Body of pancreas (tissue), 4 donors: ENCODE measurements around the gene JAML. TPM values are rescaled to one million over a fixed set of nuclear protein-coding genes. Genes with fewer than 3 reads are reported as not detected.
"Not testable (repeated sequence)": the region's sequence is repeated elsewhere in the genome, so short reads cannot be mapped to it uniquely, and the experiment has no call there.

Source experiments
- ATAC-seq: fragments of 150-250 bp; one replicate; pipeline ENCODE4 v1.9.1; 2016
- DNase-seq, 4 donors: peaks; one replicate each; pipeline ENCODE4 v3.0.0-alpha.2; 2019
- H3K27ac ChIP-seq, 4 donors: fragments of 200-600 bp; sonication (generic); 1 replicate in 3 of 4; 2 replicates in 1 of 4; pipeline versions ENCODE4 v1.5.1 to v1.6.1; 2016 to 2019; ENCODE audit warnings: mild to moderate bottlenecking in 1 of 4, mixed read lengths in 1 of 4, moderate library complexity in 1 of 4
- H3K27me3 ChIP-seq, 2 donors: fragments of 200-600 bp; sonication (generic); one replicate each; pipeline ENCODE4 v1.6.0; 2016; ENCODE audit warnings: mild to moderate bottlenecking in 1 of 2
- H3K36me3 ChIP-seq, 2 donors: fragments of 200-600 bp; sonication (generic); replicated peaks in 1 of 2; 2 replicates each; pipeline ENCODE4 v1.5.1; 2016; ENCODE audit warnings: low read depth in 2 of 2; ENCODE audit not compliant: insufficient read depth in 1 of 2
- H3K4me1 ChIP-seq: fragments of 200-600 bp; sonication (generic); one replicate; pipeline ENCODE4 v1.6.0; 2016
- H3K4me3 ChIP-seq, 2 donors: fragments of 200-600 bp; sonication (generic); 1 replicate in 1 of 2; 2 replicates in 1 of 2; pipeline ENCODE4 v1.5.1; 2016 to 2019
- H3K9me3 ChIP-seq, 3 donors: fragments of 200-600 bp; sonication (generic); 1 replicate in 2 of 3; 2 replicates in 1 of 3; pipeline ENCODE4 v1.5.1; 2016
- POLR2A ChIP-seq, 3 donors: fragments of 450-650 bp; IDR thresholded peaks; one replicate each; pipeline ENCODE4 v1.6.1; 2016; ENCODE audit warnings: antibody characterized with exemption in 3 of 3, mild to moderate bottlenecking in 2 of 3
- WGBS, 2 donors: methylation state at CpG; one replicate each; pipeline ENCODE4 v1.1.5; 2017; 5-methylcytosine and 5-hydroxymethylcytosine counted together
- intact Hi-C: fragments of 100-400 bp; cut with DNase I; formaldehyde crosslinking; loops from one replicate; pipeline ENCODE4 v1.15.1; 2023
- total RNA-seq, 2 donors: library from RNA; depleted of rRNA; stranded (reverse); fragments of >200 nt; gene quantifications; one replicate each; pipeline ENCODE4 v1.1.0, GENCODE V29; 2016
- TF ChIP-seq, protein P1 (sequence below), 7 experiments: fragments of 450-650 bp in 4 of 7; fragments of 200-600 bp in 3 of 7; sonication (generic) in 3 of 7; IDR thresholded peaks; one replicate each; pipeline ENCODE4 v1.5.1; 2016 to 2019; ENCODE audit warnings: antibody characterized with exemption in 7 of 7

JAML gene
- total RNA-seq, 2 donors from 2014 or later = 0.99 to 4.9 TPM

DNA sequence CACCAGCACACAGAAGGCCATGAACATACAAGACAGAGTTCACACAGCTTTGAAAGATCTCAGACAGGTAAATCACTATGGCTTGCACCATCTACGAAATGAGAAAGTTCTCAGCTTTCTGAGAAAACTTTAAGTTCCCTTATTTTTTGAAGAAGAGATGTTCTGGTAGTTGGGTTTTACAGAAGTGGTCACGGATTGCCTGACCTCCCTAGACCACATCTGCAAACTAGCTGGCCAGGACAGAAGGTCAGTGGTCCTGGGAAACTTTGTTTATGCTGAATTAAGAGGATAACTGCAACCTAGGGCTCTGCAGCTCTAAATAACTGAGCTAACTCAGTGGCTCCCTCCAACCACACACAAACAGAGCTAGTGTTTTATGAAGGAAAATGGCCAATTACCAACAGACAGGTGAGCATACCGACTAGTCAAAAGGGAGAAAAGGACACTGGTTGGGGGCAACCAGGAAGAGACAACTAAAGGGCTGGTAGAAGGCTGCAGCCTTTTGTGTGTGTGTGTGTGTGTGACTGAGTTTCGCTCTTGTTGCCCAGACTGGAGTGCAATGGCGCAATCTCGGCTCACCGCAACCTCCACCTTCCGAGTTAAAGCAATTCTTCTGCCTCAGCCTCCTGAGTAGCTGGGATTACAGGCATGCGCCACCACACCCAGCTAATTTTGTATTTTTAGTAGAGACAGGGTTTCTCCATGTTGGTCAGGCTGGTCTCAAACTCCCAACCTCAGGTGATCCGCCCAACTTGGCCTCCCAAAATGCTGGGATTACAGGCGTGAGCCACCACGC lies 39.8 kb downstream of the JAML start:
- intact Hi-C loops = no loop called here
- H3K27ac ChIP-seq = no peak overlapping the region
- no peak for ATAC-seq

DNA sequence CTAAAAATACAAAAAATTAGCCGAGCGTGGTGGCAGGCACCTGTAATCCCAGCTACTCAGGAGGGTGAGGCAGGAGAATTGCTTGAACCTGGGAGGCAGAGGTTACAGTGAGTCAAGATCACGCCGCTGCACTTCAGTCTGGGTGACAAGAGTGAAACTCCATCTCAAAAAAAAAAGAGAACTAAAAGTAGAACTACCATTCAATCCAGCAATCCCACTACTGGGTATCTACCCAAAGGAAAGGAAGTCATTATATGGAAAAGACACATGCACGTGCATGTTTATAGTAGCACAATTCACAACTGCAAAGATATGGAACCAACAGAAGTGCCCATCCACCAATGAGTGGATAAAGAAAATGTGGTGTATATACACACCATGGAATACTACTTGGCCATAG lies 41.1 kb downstream of the JAML start:
- H3K36me3 ChIP-seq, H3K4me3 ChIP-seq, H3K27ac ChIP-seq, ATAC-seq, H3K9me3 ChIP-seq, H3K4me1 ChIP-seq, intact Hi-C loops, H3K27me3 ChIP-seq, DNase-seq: not testable (repeated sequence)
- WGBS, 2 donors = 82 to 96% methylated on average over 5 of the region's 5 CpGs

More for the DNA sequence above, 39.8 kb downstream of the JAML start:
- WGBS, 2 donors = 85 to 89% methylated on average over 12 of the region's 12 CpGs
- Histone ChIP-seq H3K9me3 (no peaks in the 10 kb centered on the region), H3K4me3 (no peak overlapping the region), H3K36me3 (no peaks in the 10 kb centered on the region), H3K4me1 (no peaks in the 10 kb centered on the region), H3K27me3 (no peaks in the 10 kb centered on the region)
- no peak for DNase-seq
- no peak for TF ChIP-seq POLR2A (IDR thresholded peaks at IDR 0.05)
- TF ChIP-seq, protein P1, sequence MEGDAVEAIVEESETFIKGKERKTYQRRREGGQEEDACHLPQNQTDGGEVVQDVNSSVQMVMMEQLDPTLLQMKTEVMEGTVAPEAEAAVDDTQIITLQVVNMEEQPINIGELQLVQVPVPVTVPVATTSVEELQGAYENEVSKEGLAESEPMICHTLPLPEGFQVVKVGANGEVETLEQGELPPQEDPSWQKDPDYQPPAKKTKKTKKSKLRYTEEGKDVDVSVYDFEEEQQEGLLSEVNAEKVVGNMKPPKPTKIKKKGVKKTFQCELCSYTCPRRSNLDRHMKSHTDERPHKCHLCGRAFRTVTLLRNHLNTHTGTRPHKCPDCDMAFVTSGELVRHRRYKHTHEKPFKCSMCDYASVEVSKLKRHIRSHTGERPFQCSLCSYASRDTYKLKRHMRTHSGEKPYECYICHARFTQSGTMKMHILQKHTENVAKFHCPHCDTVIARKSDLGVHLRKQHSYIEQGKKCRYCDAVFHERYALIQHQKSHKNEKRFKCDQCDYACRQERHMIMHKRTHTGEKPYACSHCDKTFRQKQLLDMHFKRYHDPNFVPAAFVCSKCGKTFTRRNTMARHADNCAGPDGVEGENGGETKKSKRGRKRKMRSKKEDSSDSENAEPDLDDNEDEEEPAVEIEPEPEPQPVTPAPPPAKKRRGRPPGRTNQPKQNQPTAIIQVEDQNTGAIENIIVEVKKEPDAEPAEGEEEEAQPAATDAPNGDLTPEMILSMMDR (IDR thresholded peaks at IDR 0.05) = no peak

DNA sequence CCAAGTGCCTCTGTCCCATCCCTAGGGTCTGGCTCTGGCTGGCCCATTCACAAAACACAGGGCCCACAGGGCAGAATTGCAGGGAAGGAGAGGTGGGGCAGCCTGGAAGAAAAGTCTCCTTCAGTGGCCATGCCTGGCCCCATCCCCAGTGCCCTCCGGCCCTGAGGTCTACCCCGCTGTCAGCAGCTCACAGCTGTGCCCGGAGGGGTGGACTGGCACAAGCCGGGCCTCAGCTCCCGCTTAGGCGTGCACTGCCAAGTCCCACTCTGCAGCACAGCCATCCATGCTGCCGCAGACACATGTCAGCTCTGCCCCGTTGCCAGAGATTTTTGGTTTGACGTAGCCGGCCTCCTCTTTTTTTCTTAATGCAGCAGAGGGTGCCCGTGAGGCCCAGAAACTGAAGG lies 44.5 kb downstream of the JAML start:
- H3K36me3 ChIP-seq = no peaks in the 10 kb centered on the region
- intact Hi-C loops = no loop called here
- H3K27ac ChIP-seq = no peak overlapping the region
- WGBS, 2 donors = 28 to 46% methylated on average over 5 to 11 of the region's 11 CpGs
- DNase-seq (peak in 3 of 4 donors; percentile 29 to 49 (median 33)), ATAC-seq (peak; percentile 52)
- no peaks in the 10 kb centered on the region for H3K4me1 ChIP-seq
- H3K4me3 ChIP-seq = no peak overlapping the region
- TF ChIP-seq, protein P1 (IDR thresholded peaks at IDR 0.05) = no peak
- TF ChIP-seq POLR2A (IDR thresholded peaks at IDR 0.05) = no peak
- H3K27me3 ChIP-seq = no peaks in the 10 kb centered on the region
- H3K9me3 ChIP-seq = no peaks in the 10 kb centered on the region

DNA sequence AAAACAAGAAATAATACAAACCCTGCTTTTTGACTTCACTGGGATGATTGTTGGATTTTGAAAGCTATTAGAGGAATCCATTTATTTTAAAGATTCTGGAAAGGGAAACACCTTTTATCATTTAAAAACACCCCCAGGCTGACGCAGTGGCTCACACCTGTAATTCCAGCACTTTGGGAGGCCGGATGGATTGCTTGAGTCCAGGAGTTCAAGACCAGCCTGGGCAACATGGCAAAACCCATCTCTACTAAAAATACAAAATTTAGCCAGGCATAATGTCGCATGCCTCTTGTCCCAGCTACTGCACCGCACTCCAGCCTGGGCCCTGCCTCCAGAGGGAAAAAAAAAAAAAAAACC lies 48.1 kb downstream of the JAML start:
- TF ChIP-seq POLR2A (IDR thresholded peaks at IDR 0.05) = no peak
- TF ChIP-seq, protein P1 (IDR thresholded peaks at IDR 0.05) = no peak
- no peaks in the 10 kb centered on the region for H3K36me3 ChIP-seq
- H3K27me3 ChIP-seq = no peaks in the 10 kb centered on the region
- peaks cover 2% of the 10 kb centered on the region for H3K4me1 ChIP-seq
- H3K9me3 ChIP-seq = no peaks in the 10 kb centered on the region
- no peak overlapping the region for H3K4me3 ChIP-seq
- intact Hi-C loops = no loop called here
- no peak overlapping the region for H3K27ac ChIP-seq
- no peak for ATAC-seq
- DNase-seq = no peak
- WGBS, 2 donors = 77 to 79% methylated on average over 4 of the region's 4 CpGs

DNA sequence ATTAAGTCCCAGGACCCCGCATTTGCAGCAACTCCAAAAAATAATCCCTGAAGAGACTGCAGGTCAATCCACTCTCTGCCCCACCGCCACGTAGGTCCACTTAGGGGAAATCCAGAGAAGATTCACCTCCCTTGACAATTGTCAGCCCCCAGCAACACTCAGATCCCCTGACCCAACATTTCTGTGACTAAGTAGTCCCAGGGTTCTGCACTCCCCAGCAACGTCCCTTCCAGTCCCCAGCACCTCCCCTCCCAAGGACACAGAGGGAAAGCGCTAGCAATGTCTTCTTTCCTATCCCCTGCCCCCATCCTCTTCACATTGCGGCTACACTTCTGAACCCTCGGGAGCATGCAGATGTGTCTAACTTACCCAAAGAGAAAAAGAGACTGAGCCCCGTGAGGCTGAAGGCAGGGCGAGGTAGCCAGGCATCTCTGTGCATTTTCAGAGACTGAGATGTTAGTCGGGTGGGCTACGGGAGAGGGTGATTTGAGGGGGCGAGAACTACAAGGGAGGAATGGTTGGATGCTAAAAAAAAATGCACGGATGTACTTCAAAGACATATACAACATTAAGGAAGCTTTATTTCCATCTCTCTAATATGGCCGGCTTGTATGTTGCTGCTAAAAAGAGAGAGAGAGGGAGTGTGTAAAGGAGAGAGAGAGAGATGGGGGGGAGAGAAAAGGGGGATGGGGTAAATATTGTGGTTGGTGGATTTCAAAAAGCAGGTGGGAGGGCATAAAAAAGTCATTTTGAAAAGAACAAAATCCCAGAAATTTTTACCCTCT lies 48.6 kb downstream of the JAML start, which contains the start of gene SCN2B:
SCN2B (minus strand) TSS at position 647 of the 785 bp plus-strand sequence; CDS start at position 439, 208 bp downstream.
- H3K4me3 ChIP-seq = no peak within 1 kb of the TSS

More for the DNA sequence above, 48.6 kb downstream of the JAML start, which contains the start of gene SCN2B:
- TF ChIP-seq POLR2A (IDR thresholded peaks at IDR 0.05) = no peak
- TF ChIP-seq, protein P1 (IDR thresholded peaks at IDR 0.05) = no peak
- ATAC-seq (no peak), DNase-seq (no peak)
- H3K27ac ChIP-seq = peak within 1 kb of the TSS in 3 of 4 donors; percentile 15 to 33 (median 30)
- WGBS, 2 donors = 39 to 47% methylated on average over 13 to 14 of the region's 14 CpGs
- no peaks in the 10 kb centered on the region for H3K9me3 ChIP-seq
- H3K27me3 ChIP-seq = no peaks in the 10 kb centered on the region
- intact Hi-C loops = no loop called here
- peaks cover 7% of the 10 kb centered on the region for H3K4me1 ChIP-seq
- no peaks in the 10 kb centered on the region for H3K36me3 ChIP-seq
